Esophagus muscularis mucosa (tissue), 4 donors: ENCODE data around the gene NME8. TPM values are rescaled to one million over a fixed set of nuclear protein-coding genes. Genes with fewer than 3 reads are reported as not detected.

Experiments used
- DNase-seq: peaks from one replicate; pipeline ENCODE4 v3.0.0-alpha.2; 2017; ENCODE audit errors: extremely low spot score
- H3K27ac ChIP-seq, 4 donors: fragments of 200-600 bp; sonication (generic); replicated peaks in 1 of 4; 1 replicate in 3 of 4; 2 replicates in 1 of 4; pipeline ENCODE4 v1.5.1; 2016 to 2019; ENCODE audit warnings: mild to moderate bottlenecking in 1 of 4
- H3K27me3 ChIP-seq, 4 donors: fragments of 200-600 bp; sonication (generic); one replicate each; pipeline versions ENCODE4 v1.5.1 to v1.6.0; 2016 to 2019
- H3K36me3 ChIP-seq, 4 donors: fragments of 200-600 bp; sonication (generic); one replicate each; pipeline ENCODE4 v1.5.1; 2016 to 2019
- H3K4me1 ChIP-seq, 4 donors: fragments of 200-600 bp; sonication (generic); one replicate each; pipeline ENCODE4 v1.5.1; 2016 to 2019
- H3K4me3 ChIP-seq, 4 donors: fragments of 200-600 bp; sonication (generic); 1 replicate in 2 of 4; 2 replicates in 2 of 4; pipeline ENCODE4 v1.5.1; 2016 to 2019; ENCODE audit warnings: mild to moderate bottlenecking in 4 of 4, moderate library complexity in 1 of 4
- H3K9me3 ChIP-seq, 4 donors: fragments of 200-600 bp; sonication (generic); 1 replicate in 3 of 4; 2 replicates in 1 of 4; pipeline ENCODE4 v1.5.1; 2016 to 2019
- EP300 ChIP-seq: sonication (generic); formaldehyde crosslinking; IDR thresholded peaks from one replicate; pipeline ENCODE4 v1.6.1; 2017; ENCODE audit warnings: antibody characterized with exemption
- POLR2A ChIP-seq: fragments of 450-650 bp; IDR thresholded peaks from one replicate; pipeline ENCODE4 v1.6.1; 2017; ENCODE audit warnings: antibody characterized with exemption, moderate library complexity, mild to moderate bottlenecking, low read depth
- POLR2AphosphoS5 ChIP-seq, 2 donors: sonication (generic); formaldehyde crosslinking; IDR thresholded peaks; one replicate each; pipeline ENCODE4 v1.6.1; 2017; ENCODE audit warnings: antibody characterized with exemption in 2 of 2
- WGBS: methylation state at CpG from one replicate; pipeline ENCODE4 v1.1.5; 2018; 5-methylcytosine and 5-hydroxymethylcytosine counted together
- intact Hi-C: fragments of 100-400 bp; cut with DNase I; formaldehyde crosslinking; loops from one replicate; pipeline ENCODE4 v1.15.1; 2023
- total RNA-seq, 4 donors: library from RNA; depleted of rRNA; stranded (reverse); fragments of >200 nt; gene quantifications; one replicate each; pipeline versions ENCODE4 v1.1.0 to v1.2.1, GENCODE V29; 2016
- TF ChIP-seq, protein P1 (sequence below), 3 experiments: fragments of 200-600 bp in 2 of 3; fragments of 450-650 bp in 1 of 3; sonication (generic) in 2 of 3; IDR thresholded peaks; one replicate each; pipeline ENCODE4 v1.5.1; 2017 to 2019; ENCODE audit warnings: antibody characterized with exemption in 3 of 3, mild to moderate bottlenecking in 2 of 3, moderate library complexity in 1 of 3

Gene NME8
- total RNA-seq, 4 donors from 2014 or later: 0.57 TPM; not detected in 3

DNA sequence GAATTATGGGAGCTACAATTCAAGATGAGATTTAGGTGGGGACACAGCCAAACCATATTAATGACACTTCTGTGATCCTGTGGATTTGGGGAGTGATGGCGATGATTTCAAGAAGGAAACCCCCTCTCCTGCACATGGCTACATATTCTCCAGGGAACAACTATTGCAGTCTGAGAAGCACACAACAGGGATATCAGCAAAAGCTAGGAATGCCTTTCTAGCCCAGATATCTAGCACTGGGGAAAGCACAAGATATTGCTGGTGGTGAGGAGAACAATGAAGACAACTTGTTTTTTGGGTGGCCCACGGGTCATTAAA lies 96.3 kb downstream of the NME8 start:
- TF ChIP-seq POLR2A (no peak), POLR2AphosphoS5 (IDR thresholded peaks at IDR 0.05) (no peak), EP300 (no peak)
- TF ChIP-seq, protein P1, sequence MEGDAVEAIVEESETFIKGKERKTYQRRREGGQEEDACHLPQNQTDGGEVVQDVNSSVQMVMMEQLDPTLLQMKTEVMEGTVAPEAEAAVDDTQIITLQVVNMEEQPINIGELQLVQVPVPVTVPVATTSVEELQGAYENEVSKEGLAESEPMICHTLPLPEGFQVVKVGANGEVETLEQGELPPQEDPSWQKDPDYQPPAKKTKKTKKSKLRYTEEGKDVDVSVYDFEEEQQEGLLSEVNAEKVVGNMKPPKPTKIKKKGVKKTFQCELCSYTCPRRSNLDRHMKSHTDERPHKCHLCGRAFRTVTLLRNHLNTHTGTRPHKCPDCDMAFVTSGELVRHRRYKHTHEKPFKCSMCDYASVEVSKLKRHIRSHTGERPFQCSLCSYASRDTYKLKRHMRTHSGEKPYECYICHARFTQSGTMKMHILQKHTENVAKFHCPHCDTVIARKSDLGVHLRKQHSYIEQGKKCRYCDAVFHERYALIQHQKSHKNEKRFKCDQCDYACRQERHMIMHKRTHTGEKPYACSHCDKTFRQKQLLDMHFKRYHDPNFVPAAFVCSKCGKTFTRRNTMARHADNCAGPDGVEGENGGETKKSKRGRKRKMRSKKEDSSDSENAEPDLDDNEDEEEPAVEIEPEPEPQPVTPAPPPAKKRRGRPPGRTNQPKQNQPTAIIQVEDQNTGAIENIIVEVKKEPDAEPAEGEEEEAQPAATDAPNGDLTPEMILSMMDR (IDR thresholded peaks at IDR 0.05): no peak
- no peak overlapping the region for H3K4me3 ChIP-seq
- peaks cover 13 to 21% (median 17%) of the 10 kb centered on the region in 4 donors for H3K4me1 ChIP-seq
- peak overlapping the region in 1 of 4 donors; percentile 62 for H3K27ac ChIP-seq
- no peaks in the 10 kb centered on the region for H3K9me3 ChIP-seq
- WGBS: 74% methylated on average over 2 of the region's 2 CpGs
- no peak for DNase-seq
- H3K36me3 ChIP-seq: no peaks in the 10 kb centered on the region
- H3K27me3 ChIP-seq: no peaks in the 10 kb centered on the region
- intact Hi-C loops: no loop called here

DNA sequence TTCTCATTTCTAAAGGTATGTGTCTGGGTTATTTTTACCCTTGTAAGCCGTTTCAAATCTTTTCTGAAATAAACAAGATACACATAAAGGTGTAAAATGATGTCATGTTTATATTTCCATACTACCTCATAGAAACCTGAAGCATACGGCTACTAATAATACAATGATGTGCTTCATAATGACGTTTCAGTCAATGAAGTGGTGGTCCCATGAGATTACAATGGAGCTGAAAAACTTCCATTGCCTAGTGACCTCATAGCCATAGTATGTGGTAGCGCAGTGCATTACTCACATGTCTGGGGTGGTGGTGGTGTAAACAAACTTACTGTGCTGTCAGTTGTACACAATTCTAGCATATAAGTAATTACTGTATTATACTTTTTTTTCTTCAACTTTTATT lies 96.9 kb downstream of the NME8 start:
- DNase-seq: no peak
- no peak for TF ChIP-seq EP300
- no peak for TF ChIP-seq POLR2AphosphoS5 (IDR thresholded peaks at IDR 0.05)
- TF ChIP-seq, protein P1 (IDR thresholded peaks at IDR 0.05): no peak
- TF ChIP-seq POLR2A: no peak
- Histone ChIP-seq H3K9me3 (no peaks in the 10 kb centered on the region), H3K27ac (no peak overlapping the region), H3K36me3 (no peaks in the 10 kb centered on the region), H3K4me3 (no peak overlapping the region), H3K27me3 (no peaks in the 10 kb centered on the region), H3K4me1 (peaks cover 13 to 21% (median 17%) of the 10 kb centered on the region in 4 donors)
- 71% methylated on average over 4 of the region's 4 CpGs for WGBS
- intact Hi-C loops: no loop called here

DNA sequence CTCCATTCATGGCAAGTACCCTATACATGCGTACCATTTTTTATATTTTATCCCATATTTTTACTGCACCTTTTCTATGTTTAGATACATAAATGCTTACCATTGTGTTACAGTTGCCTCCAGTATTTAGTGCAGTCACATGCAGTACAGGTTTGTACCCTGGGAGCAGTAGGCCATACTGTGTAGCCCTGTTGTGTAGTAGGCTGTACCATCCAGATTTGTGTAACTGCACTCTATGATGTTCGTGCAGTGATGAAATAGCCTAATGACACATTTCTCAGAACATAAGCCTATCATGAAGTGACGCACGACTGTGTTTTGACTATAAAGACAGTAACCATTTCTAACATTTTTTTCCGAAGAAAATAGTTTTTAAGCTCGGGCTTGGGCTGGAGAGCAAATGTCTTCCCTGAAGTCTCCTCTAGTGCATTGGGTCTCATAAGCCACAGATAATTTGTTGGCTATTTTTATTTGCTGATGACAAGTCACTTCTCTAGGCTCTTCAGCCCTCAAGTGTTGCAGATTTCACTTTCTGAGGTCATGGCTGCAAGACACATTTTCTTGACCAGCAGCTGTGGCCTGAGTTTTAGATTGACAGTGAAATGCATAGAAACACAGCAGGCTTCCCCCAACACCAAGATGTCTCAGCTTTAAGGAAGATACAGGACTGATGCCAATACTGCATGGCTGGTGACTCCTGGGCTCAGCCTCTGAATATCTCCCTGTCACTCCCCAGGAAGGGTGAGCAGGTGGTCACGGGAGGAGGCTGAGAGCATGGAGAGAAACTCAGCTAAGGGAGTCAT lies 98.9 kb downstream of the NME8 start:
- Histone ChIP-seq H3K36me3 (peaks cover 0 to 9% (median 1%) of the 10 kb centered on the region in 4 donors), H3K4me3 (no peak overlapping the region), H3K27ac (no peak overlapping the region), H3K9me3 (no peaks in the 10 kb centered on the region), H3K4me1 (peaks cover 11 to 19% (median 16%) of the 10 kb centered on the region in 4 donors), H3K27me3 (no peaks in the 10 kb centered on the region)
- TF ChIP-seq EP300: no peak
- TF ChIP-seq POLR2A: no peak
- TF ChIP-seq, protein P1 (IDR thresholded peaks at IDR 0.05): no peak
- no peak for TF ChIP-seq POLR2AphosphoS5 (IDR thresholded peaks at IDR 0.05)
- DNase-seq: no peak
- intact Hi-C loops: no loop called here
- WGBS: 94% methylated on average over 7 of the region's 7 CpGs

DNA sequence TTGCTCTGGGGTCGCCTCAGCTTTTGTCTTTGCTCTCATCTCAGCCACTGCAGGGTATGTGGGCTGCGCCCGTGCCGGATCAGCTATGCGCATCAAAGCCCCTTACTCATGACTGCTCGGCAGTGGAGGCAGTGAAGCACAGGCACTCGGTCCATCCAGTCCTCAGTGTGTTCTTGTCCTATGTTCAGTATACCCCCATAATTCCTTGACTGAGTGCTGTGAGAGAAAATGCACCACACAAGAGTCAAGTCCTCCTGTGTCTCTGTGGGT lies 99.5 kb downstream of the NME8 start:
- 87% methylated on average over 7 of the region's 7 CpGs for WGBS
- peaks cover 0 to 9% (median 1%) of the 10 kb centered on the region in 4 donors for H3K36me3 ChIP-seq
- H3K27me3 ChIP-seq: no peaks in the 10 kb centered on the region
- no peak for DNase-seq
- no peak for TF ChIP-seq EP300
- no peak for TF ChIP-seq POLR2AphosphoS5 (IDR thresholded peaks at IDR 0.05)
- no peak for TF ChIP-seq POLR2A
- TF ChIP-seq, protein P1 (IDR thresholded peaks at IDR 0.05): no peak
- intact Hi-C loops: no loop called here
- peaks cover 5 to 14% (median 12%) of the 10 kb centered on the region in 4 donors for H3K4me1 ChIP-seq
- no peak overlapping the region for H3K27ac ChIP-seq
- H3K9me3 ChIP-seq: no peaks in the 10 kb centered on the region
- H3K4me3 ChIP-seq: no peak overlapping the region

Other genes starting within 250 kb of the NME8 start
- gene GPR141, start 164.8 kb upstream of the NME8 start, total RNA-seq: 1 to 10 TPM in 1 of 4 donors, under 1 TPM in 1, not detected in 2; 0.80 to 2.5 TPM
- gene SFRP4, start 68.2 kb downstream of the NME8 start, total RNA-seq: 10 to 100 TPM in 1 of 4 donors, 1 to 10 TPM in 3; 3.0 to 11.3 (median 6.8) TPM
- 10 to 100 TPM; 24.9 to 35.5 (median 30.7) TPM for gene EPDR1, start 72.0 kb downstream of the NME8 start, total RNA-seq